ENCODE data around the gene MPIG6B.

DNA sequence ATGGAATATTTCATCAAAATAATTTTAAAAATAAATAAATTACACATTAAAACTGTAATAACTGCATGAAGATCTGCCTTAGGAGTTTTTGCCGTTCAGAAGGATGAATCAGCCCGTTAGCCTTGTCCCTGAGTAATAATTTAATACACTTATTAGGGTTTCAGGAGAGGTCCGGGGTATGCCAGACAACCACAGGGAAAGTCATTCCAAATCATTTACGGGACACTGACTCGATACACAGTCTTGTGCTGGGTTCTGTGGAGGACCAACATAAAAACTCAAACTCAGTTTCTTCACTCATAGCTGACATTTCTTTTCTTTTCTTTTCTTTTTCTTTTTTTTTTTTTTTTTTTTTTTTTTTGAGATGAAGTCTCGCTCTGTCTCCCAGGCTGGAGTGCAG is 17.2 kb upstream of the MPIG6B start:
- TF ChIP-seq, protein P1, sequence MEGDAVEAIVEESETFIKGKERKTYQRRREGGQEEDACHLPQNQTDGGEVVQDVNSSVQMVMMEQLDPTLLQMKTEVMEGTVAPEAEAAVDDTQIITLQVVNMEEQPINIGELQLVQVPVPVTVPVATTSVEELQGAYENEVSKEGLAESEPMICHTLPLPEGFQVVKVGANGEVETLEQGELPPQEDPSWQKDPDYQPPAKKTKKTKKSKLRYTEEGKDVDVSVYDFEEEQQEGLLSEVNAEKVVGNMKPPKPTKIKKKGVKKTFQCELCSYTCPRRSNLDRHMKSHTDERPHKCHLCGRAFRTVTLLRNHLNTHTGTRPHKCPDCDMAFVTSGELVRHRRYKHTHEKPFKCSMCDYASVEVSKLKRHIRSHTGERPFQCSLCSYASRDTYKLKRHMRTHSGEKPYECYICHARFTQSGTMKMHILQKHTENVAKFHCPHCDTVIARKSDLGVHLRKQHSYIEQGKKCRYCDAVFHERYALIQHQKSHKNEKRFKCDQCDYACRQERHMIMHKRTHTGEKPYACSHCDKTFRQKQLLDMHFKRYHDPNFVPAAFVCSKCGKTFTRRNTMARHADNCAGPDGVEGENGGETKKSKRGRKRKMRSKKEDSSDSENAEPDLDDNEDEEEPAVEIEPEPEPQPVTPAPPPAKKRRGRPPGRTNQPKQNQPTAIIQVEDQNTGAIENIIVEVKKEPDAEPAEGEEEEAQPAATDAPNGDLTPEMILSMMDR (optimal IDR thresholded peaks at IDR 0.05 in 1 of 3, IDR thresholded peaks at IDR 0.05 in 1 of 3, conservative IDR thresholded peaks at IDR 0.05 in 1 of 3; ENCODE audit: extremely low read depth in 1 of 3, insufficient read depth in 2 of 3, low read length in 3 of 3), result no peak
- no peak for TF ChIP-seq EZH2 (IDR thresholded peaks at IDR 0.05; ENCODE audit: low read length)

All from keratinocyte (primary cell).